H1 (cell line): ENCODE results near the gene SPIRE1. TPM values are rescaled to one million over a fixed set of nuclear protein-coding genes. Genes with fewer than 3 reads are reported as not detected.

Experiments
- CEBPB ChIP-seq: IDR thresholded peaks from 2 replicates; pipeline ENCODE4 v1.6.1; 2012; ENCODE audit warnings: low read depth, low read length
- KDM1A ChIP-seq: fragments of 200-600, 300-600 bp; sonication (generic); IDR thresholded peaks from 2 replicates; pipeline ENCODE4 v1.7.1; 2016; ENCODE audit warnings: mild to moderate bottlenecking, low read length, borderline replicate concordance
- PHF8 ChIP-seq: fragments of 200-600 bp; sonication (generic); conservative IDR thresholded peaks from 2 replicates; pipeline ENCODE4 v1.7.1; 2012; ENCODE audit warnings: low read depth, mild to moderate bottlenecking, inconsistent platforms, low read length, moderate library complexity
- polyA plus RNA-seq, 7 experiments: library from polyadenylated mRNA; depleted of rRNA in 3 of 7; stranded (reverse) in 5 of 7; unstranded in 2 of 7; fragments of >200 nt in 5 of 7; fragments of 200-250 nt in 2 of 7; gene quantifications; 1 replicate in 5 of 7; 2 replicates in 1 of 7; 4 replicates in 1 of 7; pipeline versions ENCODE4 v1.2.1 to v1.2.3, GENCODE V29; 2011 to 2013; ENCODE audit warnings: missing spikeins in 2 of 7, mixed read lengths in 2 of 7
- total RNA-seq: library from RNA; stranded (reverse); fragmentation: NEBNext Ultra II Directional; extraction: Animal tissue kit (Norgen Biotek cat#: 25700); gene quantifications from 2 replicates; pipeline ENCODE4 v1.2.1, GENCODE V29; 2021

Gene SPIRE1
- total and polyA plus RNA-seq, 2 of the 8 experiments (the other 6 are each of a cell fraction or from before 2014, with no cell fraction given): 6.0 to 21.5 TPM

DNA sequence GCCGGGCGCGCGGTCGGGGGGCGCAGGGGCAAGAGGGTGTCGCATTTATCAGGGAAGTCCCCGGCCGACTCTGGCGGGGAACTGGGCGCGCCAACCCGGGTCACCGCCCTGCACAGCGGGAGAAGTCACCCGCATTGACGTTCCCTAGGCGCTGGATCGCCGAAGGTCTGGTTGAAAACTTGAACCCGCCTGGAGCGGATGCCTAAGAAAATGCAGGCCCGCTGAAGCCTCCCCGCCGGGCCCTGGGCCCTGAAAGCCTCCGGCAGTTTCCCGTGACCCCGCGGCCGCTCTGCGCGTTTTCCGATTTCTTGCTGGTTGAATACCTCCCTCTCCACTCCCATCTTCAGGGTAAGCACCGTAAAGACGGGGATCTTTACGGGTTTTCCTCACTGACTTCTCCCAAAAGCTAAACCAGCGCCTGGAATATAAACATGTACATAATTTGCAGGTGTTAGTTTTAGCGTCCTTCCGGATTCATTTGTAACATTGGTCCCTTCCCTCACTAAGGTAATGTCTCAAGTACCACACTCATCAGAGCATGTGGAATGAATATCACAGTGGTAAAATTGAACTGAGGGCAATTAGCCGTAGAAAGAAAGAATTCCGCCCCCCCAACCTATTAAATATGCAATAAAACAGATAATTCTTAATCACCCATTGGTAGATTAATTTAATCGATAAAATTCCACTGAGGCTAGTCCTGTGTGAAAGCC is 675 bp upstream of the SPIRE1 start (continued):
- TF ChIP-seq CEBPB (no peak), KDM1A (peak; percentile 33; the same call in 1 of the 2 replicates), PHF8 (no peak)
